Gastroesophageal sphincter (tissue), 3 donors: Measurements from ENCODE around the gene REEP3.

Experiments used
- CTCF ChIP-seq, 4 experiments: fragments of 200-600 bp in 2 of 4; fragments of 450-650 bp in 2 of 4; sonication (generic) in 1 of 4; IDR thresholded peaks; one replicate each; pipeline ENCODE4 v1.5.1; 2017 to 2019; ENCODE audit warnings: antibody characterized with exemption in 4 of 4, mild to moderate bottlenecking in 2 of 4, moderate library complexity in 2 of 4
- EP300 ChIP-seq: sonication (generic); formaldehyde crosslinking; IDR thresholded peaks from one replicate; pipeline ENCODE4 v1.6.1; 2017; ENCODE audit warnings: antibody characterized with exemption, mild to moderate bottlenecking
- POLR2A ChIP-seq, 2 donors: fragments of 450-650 bp; IDR thresholded peaks; one replicate each; pipeline ENCODE4 v1.6.1; 2017; ENCODE audit warnings: antibody characterized with exemption in 2 of 2, mild to moderate bottlenecking in 2 of 2, moderate library complexity in 1 of 2
- POLR2AphosphoS5 ChIP-seq: sonication (generic); formaldehyde crosslinking; IDR thresholded peaks from one replicate; pipeline ENCODE4 v1.6.1; 2017; ENCODE audit warnings: antibody characterized with exemption

GRCh38 chr10:63603709-63604445, 82.7 kb downstream of the REEP3 start:
- TF ChIP-seq CTCF (IDR thresholded peaks at IDR 0.05): no peak
- no peak for TF ChIP-seq POLR2A (IDR thresholded peaks at IDR 0.05)
- no peak for TF ChIP-seq POLR2AphosphoS5
- TF ChIP-seq EP300: no peak
